HG02884 (cell line): ENCODE data around the gene AGAP2.
"Not testable (repeated sequence)": the region's sequence is repeated elsewhere in the genome, so short reads cannot be mapped to it uniquely, and the experiment has no call there.

Experiments used
- ATAC-seq: cut with Tn5 transposase; IDR thresholded peaks from one replicate; pipeline ENCODE4 v1.9.1; 2021; ENCODE audit warnings: mild to moderate bottlenecking, moderate library complexity; ENCODE audit not compliant: unreplicated experiment

Gene AGAP2

DNA sequence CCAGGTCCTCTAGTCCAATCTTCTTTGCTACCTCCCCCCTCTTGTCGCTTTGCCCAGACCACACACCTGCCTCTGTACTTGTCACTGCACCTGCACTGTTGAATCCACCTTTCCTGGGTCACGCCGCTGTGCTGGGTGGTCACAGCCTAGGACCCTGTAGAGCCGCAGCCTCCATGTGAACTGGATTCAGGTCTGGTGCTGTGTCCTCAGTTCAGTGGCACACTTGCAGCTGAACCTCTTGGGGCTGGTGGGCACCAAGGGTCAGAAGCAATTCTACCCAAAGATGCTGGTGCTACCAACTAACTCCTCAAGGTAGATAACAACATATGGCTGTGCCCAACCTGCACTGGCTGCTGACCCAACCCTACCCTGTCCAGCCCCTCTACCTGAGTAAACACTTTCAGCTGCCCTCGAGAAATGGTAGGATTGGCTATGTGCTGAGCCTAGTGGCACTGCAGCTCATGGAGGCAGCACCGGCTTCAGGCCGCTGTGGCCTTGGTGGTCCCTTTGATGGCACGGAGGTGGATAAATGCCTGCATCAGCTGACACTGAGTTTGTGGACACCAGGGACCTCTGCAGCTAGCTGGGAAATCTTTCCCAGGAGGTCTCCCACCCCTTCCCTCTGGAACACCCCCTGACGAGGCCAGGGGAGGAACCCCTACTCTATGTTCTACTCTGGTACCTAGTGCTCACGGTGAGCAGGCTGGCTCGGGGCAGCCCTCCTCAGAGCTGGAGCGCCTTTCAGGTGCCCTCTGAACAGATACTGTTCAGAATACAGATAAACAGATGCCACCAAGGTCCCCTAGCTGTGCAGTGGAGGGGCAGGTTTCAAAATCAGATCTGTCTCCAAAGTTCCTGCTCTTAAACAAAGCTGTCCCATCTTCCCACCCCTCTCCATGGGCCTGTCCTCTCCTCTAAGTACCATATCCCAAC, 14.3 kb downstream of the AGAP2 start:
- ATAC-seq: no peak

DNA sequence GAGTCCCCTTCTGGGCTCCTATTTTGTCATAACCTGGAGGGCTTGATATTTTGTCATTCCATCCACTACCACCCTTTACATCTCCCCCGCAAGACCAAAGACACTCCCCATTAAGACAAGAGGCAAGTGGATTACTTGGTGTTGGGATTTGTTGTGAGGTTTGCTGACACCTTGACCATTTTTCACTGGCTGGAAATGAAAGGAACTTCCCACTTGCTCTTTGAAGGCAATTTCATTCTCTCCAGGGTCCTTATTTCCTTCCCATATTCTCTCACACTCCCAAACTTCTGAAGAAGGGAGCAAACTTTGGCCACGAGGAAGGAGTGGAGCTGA, 14.9 kb downstream of the AGAP2 start:
- no peak for ATAC-seq

DNA sequence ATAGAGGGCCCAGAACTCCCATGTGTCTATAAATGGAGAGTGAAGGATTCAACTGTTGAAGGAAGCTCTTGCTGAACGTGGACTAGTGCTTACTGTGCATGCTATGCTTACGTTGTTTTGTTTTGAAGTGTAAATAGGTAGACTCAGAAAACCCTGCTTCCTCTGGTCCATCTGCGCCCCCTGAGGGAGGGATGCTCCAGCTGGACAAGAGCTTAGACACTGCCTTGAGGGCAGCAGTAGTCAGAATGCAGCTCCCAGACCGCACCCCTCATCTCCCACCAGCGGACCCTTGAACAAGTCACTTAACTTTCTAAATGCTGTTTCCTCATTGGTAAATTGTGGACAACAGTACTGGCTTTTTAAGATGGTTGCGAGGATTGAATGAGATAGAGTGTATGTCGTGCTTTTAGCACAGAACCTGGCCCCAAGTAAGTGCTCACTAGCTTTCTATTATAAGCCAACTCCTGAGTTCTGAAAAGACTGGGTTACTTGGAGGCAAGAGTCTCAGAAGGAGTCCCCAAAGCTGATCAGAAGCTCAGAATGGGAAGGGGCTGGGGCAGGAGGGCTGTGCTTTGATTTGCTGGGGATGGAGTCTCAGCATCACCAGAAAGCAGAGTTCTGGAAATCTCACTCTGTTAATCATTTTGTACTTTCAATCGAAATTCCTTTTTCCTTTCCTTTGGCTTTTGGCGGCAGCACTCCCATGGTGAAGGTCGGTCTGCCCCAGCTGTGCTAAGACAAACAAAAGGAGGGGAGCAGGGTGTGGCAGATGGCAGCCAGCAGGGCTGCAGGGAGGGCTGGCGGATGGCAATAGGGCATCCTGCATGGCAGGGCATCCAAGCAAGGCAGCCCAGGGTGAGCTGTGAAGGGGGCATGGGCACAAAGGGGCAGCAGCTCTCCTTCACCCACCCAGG, 15.6 kb downstream of the AGAP2 start:
- no peak for ATAC-seq

DNA sequence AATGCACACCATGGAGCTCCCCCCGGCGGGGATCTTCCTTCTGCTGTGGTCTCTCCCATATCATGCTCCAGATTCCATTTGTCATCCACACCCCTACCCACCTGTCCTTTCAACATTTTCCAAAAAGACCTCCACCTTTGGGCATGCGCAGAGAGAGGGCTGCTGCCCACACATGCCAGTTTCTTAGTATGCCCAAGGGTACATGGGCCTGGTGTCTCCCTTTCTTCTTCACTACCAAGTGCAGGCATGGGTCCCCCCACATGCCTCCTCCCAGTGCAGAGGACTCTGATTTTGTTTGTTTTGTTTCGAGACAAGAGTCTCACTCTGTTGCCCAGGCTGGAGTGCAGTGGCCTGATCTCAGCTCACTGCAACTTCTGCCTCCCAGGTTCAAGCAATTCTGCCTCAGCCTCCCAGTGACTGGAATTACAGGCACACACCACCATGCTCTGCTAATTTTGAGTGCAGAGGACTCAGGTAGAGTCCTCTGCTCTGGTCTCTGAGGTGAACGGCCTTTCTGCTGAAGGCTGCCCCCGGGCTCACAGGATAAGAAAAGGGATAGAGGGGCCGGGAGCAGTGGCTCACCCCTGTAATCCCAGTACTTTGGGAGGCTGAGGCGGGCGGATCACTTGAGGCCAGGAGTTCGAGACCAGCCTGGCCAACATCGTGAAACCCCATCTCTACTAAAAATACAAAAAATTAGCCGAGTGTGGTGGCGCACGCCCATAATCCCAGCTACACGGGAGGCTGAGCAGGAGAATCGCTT, 16.5 kb downstream of the AGAP2 start:
- not testable (repeated sequence) for ATAC-seq

DNA sequence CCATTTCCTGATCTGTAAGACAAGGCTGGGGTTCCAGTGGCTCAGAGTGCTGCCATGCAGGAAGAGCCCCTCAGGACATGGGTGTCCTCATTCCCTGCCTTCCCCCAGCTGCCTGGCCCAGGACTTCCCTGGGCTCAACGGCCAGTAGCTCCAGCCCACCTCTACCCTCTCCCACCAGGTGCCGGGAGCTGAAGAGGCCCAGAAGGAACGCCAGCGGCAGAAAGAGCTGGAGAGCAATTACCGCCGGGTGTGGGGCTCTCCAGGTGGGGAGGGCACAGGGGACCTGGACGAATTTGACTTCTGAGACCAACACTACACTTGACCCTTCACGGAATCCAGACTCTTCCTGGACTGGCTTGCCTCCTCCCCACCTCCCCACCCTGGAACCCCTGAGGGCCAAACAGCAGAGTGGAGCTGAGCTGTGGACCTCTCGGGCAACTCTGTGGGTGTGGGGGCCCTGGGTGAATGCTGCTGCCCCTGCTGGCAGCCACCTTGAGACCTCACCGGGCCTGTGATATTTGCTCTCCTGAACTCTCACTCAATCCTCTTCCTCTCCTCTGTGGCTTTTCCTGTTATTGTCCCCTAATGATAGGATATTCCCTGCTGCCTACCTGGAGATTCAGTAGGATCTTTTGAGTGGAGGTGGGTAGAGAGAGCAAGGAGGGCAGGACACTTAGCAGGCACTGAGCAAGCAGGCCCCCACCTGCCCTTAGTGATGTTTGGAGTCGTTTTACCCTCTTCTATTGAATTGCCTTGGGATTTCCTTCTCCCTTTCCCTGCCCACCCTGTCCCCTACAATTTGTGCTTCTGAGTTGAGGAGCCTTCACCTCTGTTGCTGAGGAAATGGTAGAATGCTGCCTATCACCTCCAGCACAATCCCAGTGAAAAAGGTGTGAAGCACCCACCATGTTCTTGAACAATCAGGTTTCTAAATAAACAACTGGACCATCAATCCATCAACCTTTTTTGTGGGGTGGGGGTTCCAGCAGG, 17.6 kb downstream of the AGAP2 start:
- no peak for ATAC-seq

DNA sequence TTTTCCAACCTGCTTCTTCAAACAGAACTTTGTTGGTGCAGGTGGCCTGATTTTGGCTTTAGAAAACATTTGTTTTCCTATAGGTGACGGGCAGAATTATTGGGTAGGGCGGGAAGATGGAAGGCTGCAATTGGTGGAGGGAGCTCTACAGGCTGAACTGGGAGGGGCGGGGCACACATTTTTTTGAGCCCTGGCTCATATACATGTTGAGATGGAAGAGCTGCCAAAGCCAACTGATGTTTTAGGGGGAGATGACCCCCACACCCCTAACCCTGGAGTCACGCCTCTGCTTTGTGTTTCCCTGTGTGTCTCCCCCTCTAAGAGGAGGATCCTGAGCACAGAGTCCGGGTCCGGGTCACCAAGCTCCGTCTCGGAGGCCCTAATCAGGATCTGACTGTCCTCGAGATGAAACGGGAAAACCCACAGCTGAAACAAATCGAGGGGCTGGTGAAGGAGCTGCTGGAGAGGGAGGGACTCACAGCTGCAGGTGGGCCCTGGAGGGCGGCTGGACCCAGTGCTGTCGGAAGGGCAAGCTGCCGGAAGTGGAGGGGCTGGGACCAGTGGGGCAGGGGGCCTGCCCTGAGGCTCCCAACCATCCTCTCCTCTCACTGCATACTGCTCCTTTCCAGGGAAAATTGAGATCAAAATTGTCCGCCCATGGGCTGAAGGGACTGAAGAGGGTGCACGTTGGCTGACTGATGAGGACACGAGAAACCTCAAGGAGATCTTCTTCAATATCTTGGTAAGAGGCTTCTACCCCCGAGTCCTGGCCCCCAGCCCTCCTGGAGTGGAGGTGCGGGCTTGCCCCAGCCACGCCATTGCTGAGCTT, 18.6 kb downstream of the AGAP2 start:
- no peak for ATAC-seq

DNA sequence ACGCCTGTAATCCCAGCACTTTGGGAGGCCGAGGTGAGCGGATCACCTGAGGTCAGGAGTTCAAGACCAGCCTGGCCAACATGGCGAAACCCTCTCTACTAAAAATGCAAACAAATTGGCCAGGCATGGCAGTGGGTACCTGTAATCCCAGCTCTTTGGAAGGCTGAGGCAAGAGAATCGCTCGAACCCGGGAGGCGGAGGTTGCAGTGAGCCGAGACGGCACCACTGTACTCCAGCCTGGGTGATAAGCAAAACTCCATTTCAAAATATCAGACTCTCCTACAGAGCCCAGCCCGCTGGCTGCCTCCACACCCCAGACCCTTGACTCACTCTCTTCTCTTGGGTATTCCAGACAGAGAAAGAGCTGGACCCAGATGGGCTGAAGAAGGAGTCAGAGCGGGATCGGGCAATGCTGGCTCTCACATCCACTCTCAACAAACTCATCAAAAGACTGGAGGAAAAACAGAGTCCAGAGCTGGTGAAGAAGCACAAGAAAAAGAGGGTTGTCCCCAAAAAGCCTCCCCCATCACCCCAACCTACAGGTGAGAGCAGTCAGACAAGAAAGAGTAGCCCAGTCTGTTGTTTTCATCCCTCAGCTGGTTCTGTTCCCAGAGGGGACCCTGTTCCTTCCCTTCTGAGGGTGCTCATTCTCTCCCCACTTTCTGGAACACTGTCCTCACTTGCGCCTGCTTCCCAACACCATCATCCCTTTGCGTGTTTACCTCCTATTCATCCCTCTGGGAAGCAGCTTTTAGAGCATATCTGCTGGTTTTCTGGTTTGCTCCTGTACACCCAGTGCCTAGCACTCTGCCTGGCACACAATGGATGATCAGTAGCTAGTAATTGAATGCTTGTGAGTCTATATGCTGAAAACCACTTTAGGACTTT, 19.7 kb downstream of the AGAP2 start:
- ATAC-seq: no peak

DNA sequence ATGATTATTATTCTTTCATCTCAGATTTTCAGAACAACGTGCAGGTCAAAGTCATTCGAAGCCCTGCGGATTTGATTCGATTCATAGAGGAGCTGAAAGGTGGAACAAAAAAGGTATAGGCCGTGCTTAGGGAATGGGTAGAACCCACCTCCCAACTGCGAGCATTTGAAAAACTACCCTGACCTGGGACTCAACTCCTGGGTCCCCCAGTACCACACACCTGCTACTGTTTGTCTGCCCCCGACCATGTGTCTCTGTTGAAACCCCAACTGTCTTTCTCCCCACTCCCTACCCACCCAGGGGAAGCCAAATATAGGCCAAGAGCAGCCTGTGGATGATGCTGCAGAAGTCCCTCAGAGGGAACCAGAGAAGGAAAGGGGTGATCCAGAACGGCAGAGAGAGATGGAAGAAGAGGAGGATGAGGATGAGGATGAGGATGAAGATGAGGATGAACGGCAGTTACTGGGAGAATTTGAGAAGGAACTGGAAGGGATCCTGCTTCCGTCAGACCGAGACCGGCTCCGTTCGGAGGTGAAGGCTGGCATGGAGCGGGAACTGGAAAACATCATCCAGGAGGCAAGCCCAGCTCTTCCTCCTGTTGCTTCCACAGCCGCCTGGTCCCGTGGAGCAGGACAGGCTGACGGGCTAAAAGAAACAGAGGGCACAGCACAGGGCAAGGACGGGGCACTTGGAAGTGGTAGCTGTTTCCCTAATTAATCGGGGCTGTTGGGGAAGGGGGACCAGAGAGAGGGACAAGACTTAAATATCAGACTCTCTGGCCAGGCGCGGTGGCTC, 20.5 kb downstream of the AGAP2 start:
- ATAC-seq: no peak

DNA sequence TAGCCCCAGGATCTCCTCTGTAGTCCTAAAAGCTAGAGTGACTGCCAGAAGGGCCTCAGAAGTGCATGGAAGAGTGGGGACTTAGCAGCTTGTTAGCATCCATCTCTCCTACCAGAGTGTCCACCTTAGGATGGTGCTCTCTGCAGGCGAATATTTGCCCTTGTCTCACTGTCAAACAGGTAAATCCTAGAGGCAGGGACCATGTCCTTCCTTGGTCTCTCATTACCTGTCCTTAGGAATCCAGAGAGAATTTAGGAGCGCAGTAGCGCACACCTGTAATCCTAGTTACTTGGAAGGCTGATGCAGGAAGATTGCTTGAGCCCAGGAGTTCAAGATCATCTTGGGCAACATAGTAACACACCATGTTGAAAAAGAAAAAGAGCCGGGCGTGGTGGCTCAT, 21.4 kb downstream of the AGAP2 start:
- no peak for ATAC-seq

DNA sequence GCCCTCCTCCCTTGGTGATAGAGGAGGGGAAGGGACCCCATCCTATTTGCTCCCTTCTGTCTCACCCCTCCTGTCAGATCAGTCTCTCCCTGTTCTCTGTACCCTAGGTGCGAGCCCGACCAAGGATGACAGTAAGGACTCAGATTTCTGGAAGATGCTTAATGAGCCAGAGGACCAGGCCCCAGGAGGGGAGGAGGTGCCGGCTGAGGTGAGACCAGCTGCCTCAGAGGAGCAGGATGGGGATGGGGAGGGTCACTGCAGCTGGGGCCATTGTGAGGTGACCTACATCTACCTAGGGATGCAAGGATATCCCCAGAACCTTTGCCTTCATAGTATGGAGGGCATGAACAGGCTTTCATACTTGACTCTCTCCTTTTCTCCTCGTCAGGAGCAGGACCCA, 22.2 kb downstream of the AGAP2 start:
- no peak for ATAC-seq

DNA sequence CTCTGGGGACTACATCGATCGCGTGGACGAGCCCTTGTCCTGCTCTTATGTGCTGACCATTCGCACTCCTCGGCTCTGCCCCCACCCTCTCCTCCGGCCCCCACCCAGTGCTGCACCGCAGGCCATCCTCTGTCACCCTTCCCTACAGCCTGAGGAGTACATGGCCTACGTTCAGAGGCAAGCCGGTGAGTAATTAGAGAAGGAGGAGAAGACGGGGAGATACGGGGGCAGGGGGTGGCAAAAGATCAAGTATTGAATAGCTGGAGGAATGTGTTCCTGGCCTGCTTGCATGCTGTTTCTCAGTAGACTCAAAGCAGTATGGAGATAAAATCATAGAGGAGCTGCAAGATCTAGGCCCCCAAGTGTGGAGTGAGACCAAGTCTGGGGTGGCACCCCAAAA, 22.8 kb downstream of the AGAP2 start:
- no peak for ATAC-seq

DNA sequence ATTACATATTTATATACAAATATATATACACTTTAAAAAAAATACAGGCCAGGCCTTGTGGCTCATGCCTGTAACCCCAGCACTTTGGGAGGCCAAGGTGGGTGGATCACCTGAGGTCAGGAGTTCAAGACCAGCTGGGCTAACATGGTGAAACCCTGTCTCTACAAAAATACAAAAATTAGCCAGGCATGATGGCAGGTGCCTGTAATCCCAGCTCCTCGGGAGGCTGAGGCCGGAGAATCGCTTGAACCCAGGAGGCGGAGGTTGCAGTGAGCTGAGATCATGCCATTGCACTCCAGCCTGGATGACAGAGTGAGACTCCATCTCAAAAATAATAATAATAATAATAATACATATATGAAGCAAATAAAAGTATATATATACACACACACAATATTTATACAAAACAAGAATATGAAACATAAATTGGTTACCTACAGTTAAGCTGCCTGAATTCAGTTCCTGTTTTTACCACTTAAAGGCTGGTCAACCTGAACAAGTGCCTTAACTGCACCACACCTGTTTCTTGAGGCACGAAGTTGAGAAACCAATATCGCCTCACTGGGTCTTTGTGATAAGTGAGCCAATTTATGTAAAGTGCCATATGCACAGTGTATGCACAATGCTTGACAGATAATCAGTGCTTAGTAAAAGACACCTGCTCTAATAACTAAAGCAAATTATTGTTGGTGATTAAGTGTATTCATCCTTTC, 23.4 kb downstream of the AGAP2 start:
- ATAC-seq: not testable (repeated sequence)

DNA sequence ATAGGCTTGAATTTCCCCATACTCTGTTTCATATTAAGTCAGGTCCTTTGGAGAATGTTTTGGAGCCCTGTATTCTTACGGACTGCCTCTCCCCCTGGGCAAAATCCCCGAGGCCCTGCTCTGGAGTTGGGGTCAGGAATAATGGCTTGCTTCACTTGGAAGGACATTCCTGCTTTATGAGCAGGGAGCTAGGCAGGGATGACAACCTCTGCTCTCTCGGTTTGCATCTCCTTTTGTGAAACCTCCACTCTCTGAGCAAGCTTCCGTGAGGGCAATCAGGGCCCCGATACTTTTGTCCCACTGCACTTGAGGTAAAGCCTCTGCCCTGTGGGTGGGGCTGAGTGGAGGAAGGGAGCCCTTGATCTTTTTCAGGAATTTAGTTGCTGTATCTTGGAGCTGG, 25.3 kb downstream of the AGAP2 start:
- no peak for ATAC-seq

DNA sequence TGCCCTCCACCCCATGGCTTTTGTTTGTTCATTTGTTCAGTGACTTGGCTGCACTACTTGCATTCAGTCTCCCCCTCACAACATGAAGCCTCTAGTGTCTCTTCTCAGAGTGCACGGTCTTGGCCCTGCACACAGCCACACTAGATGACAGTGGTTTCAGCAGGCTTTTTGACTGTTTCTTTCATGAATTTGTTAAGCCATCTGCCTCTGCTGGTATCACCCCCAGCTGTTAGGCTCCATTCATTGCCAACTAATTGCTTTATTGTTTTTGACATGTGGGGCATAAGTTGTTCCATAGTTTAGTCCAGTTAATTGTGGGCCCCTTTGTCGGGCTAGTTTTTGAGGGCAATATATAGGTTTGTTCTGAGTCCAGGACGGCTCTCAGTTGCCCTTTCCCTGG, 25.8 kb downstream of the AGAP2 start:
- ATAC-seq: no peak

DNA sequence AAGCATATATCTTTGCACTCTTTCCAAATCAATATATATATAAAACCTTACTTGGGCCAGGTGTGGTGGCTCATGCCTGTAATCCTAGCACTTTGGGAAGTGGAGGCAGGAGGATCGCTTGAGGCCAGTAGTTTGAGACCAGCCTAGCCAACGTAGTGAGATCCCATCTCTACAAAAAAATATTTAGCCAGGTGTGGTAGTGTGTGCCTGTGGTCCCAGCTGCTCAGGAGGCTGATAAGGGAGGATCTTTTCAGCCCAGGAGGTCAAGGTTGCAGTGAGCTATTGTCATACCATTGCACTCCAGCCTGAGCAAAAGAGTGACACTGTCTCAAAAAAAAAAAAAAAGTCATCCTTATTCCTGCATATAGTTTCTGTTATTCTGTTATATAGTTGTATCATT, 30.2 kb downstream of the AGAP2 start:
- no peak for ATAC-seq

DNA sequence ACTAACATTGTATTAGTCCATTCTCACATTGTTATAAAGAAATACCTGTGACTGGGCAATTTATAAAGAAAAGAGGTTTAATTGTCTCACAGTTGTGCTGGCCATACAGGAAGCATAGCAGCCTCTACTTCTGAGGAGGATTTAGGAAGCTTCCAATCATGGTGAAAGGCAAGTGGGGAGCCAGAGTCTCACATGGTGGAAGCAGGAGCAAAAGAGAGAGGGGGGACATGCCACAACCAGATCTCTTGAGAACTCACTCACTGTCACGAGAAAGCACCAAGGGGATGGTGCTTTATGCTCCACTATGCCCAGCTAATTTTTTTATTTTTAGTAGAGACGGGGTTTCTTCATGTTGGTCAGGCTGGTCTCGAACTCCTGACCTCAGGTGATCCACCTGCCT, 31.3 kb downstream of the AGAP2 start:
- ATAC-seq: no peak

DNA sequence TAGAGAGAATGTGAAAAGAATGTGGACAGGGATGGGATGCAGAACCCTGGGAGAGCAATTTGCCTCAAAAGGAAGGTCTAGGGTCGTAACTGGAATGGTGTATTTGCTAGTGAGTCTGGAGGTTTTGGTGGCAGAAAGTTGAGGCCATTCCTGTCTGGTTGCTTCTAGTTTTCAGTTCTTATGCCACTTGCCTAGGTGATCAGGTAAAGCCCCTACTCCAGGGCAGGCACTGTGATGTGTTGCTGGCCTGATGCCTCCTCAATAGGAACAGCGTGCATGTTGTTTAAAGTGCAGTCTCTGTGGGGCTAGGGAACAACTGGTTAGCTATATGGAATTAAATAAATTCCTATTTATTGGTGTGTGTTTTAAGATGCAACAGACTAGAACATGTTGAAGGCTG, 38.2 kb downstream of the AGAP2 start:
- ATAC-seq: no peak
